Lower lobe of right lung (tissue), 2 donors: Measurements from ENCODE around the gene IFI16. TPM values are rescaled to one million over a fixed set of nuclear protein-coding genes. Genes with fewer than 3 reads are reported as not detected.
"Not testable (repeated sequence)": the region's sequence is repeated elsewhere in the genome, so short reads cannot be mapped to it uniquely, and the experiment has no call there.

Experiments used
- ATAC-seq, 2 donors: fragments of 200-7000 bp; cut with Tn5 transposase; one replicate each; pipeline ENCODE4 v1.9.1; 2020 to 2022; ENCODE audit warnings: mild to moderate bottlenecking in 2 of 2, moderate library complexity in 2 of 2
- DNase-seq: peaks from one replicate; pipeline ENCODE4 v3.0.0-alpha.2; 2020
- H3K27ac ChIP-seq: fragments of 200-600 bp; one replicate; pipeline ENCODE4 v1.8.0; 2022
- H3K27me3 ChIP-seq: fragments of 200-600 bp; one replicate; pipeline ENCODE4 v1.8.0; 2022; ENCODE audit warnings: low read depth
- H3K36me3 ChIP-seq: fragments of 200-600 bp; one replicate; pipeline ENCODE4 v1.8.0; 2022; ENCODE audit warnings: mild to moderate bottlenecking
- H3K4me1 ChIP-seq: fragments of 200-600 bp; one replicate; pipeline ENCODE4 v1.8.0; 2022
- H3K4me3 ChIP-seq: fragments of 200-600 bp; one replicate; pipeline ENCODE4 v1.8.0; 2022; ENCODE audit warnings: mild to moderate bottlenecking
- H3K9me3 ChIP-seq: fragments of 200-600 bp; one replicate; pipeline ENCODE4 v1.8.0; 2022
- intact Hi-C: fragments of 100-400 bp; cut with DNase I; formaldehyde crosslinking; loops from one replicate; pipeline ENCODE4 v1.11.0; 2022
- total RNA-seq: library from RNA; stranded (reverse); fragmentation: NEBNext Ultra II Directional; extraction: Animal tissue kit (Norgen Biotek cat#: 25700); gene quantifications from one replicate; pipeline ENCODE4 v1.2.1, GENCODE V29; 2021
- TF ChIP-seq, protein P1 (sequence below): fragments of 200-600 bp; IDR thresholded peaks from one replicate; pipeline ENCODE4 v1.8.0; 2022; ENCODE audit warnings: antibody characterized with exemption, mild to moderate bottlenecking
- donor health status: DM: no; HTN: yes; CAD: no; lungs with severe emphysema.

The IFI16 gene
- total RNA-seq, 1 donor from 2014 or later, result 102 TPM

DNA sequence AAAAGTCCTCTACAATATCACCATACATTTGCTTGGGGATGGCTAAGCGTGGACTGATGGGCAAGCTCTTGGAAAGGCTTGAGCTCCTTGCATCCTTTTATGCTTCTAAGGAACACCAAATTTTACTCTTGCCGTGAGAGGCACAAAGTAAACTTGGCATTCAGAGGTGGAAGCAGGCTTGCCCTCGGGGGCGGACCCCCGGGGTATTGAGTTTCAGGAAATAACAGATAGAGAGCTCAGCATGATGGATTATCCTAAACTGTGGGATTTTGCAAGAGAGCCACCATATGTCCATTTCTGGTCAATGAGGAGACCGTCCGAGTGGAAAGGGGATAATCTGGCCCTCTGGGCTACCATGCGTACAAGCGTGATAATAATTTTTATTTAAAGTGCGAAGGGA, 14.0 kb downstream of the IFI16 start:
- intact Hi-C loops, result no loop called here
- no peak overlapping the region for H3K4me3 ChIP-seq
- no peaks in the 10 kb centered on the region for H3K9me3 ChIP-seq
- H3K27me3 ChIP-seq, result no peaks in the 10 kb centered on the region
- no peak overlapping the region for H3K27ac ChIP-seq
- peaks cover 29% of the 10 kb centered on the region for H3K4me1 ChIP-seq
- TF ChIP-seq, protein P1, sequence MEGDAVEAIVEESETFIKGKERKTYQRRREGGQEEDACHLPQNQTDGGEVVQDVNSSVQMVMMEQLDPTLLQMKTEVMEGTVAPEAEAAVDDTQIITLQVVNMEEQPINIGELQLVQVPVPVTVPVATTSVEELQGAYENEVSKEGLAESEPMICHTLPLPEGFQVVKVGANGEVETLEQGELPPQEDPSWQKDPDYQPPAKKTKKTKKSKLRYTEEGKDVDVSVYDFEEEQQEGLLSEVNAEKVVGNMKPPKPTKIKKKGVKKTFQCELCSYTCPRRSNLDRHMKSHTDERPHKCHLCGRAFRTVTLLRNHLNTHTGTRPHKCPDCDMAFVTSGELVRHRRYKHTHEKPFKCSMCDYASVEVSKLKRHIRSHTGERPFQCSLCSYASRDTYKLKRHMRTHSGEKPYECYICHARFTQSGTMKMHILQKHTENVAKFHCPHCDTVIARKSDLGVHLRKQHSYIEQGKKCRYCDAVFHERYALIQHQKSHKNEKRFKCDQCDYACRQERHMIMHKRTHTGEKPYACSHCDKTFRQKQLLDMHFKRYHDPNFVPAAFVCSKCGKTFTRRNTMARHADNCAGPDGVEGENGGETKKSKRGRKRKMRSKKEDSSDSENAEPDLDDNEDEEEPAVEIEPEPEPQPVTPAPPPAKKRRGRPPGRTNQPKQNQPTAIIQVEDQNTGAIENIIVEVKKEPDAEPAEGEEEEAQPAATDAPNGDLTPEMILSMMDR, result no peak
- no peak for DNase-seq
- ATAC-seq, result no peak
- peaks cover 71% of the 10 kb centered on the region for H3K36me3 ChIP-seq

DNA sequence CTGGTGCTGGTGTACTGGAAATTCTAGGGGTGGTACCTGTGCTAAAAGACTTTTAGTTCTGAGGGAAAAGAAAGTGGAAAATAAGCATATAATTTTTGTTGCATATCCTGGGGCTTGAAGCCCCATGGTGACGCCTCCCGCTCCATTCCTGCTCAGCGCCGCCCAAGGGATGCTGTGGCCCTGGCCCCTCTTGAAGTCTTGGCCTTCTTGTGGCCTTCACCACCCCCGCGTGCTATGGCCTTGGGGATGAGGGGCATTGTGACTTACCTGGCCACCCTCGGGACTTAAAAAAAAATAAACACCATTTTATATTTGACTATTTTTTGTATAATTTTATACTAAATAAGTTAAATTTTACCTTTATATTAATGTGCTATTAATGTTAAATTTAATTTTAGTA, 15.3 kb downstream of the IFI16 start:
- ATAC-seq (no peak), DNase-seq (no peak)
- Histone ChIP-seq H3K27ac (no peak overlapping the region), H3K36me3 (peaks cover 69% of the 10 kb centered on the region), H3K4me3 (no peak overlapping the region), H3K4me1 (peaks cover 30% of the 10 kb centered on the region), H3K9me3 (no peaks in the 10 kb centered on the region), H3K27me3 (no peaks in the 10 kb centered on the region)
- intact Hi-C loops, result no loop called here
- TF ChIP-seq, protein P1, result no peak

DNA sequence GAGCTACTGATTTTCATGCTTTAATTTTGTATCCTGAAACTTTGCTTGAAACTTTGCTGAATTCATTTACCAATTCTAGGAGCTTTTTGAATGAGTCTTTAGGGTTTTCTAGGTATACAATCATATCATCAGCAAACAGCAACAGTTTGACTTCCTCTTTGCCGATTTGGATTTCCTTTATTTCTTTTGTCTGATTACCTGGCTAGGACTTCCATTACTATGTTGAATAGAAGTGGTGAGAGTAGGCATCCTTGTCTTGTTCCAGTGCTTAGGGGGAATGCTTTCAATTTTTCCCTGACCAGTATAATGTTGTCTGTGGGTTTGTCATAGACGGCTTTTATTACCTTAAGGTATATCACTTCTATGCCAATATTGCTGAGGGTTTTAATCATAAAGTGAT, 17.1 kb downstream of the IFI16 start:
- peaks cover 69% of the 10 kb centered on the region for H3K36me3 ChIP-seq

GRCh38 chr1:159030311-159030710, 20.6 kb downstream of the IFI16 start:
- DNase-seq (no peak), ATAC-seq (no peak)
- TF ChIP-seq, protein P1, result no peak
- no peak overlapping the region for H3K27ac ChIP-seq
- peaks cover 72% of the 10 kb centered on the region for H3K36me3 ChIP-seq
- H3K9me3 ChIP-seq, result no peaks in the 10 kb centered on the region
- peaks cover 22% of the 10 kb centered on the region for H3K4me1 ChIP-seq
- intact Hi-C loops, result no loop called here
- no peak overlapping the region for H3K4me3 ChIP-seq
- H3K27me3 ChIP-seq, result no peaks in the 10 kb centered on the region

More for the DNA sequence above, 17.1 kb downstream of the IFI16 start:
- H3K9me3 ChIP-seq, H3K4me3 ChIP-seq, H3K27me3 ChIP-seq, intact Hi-C loops, H3K27ac ChIP-seq, DNase-seq, ATAC-seq: not testable (repeated sequence)
- H3K4me1 ChIP-seq, result peaks cover 29% of the 10 kb centered on the region

DNA sequence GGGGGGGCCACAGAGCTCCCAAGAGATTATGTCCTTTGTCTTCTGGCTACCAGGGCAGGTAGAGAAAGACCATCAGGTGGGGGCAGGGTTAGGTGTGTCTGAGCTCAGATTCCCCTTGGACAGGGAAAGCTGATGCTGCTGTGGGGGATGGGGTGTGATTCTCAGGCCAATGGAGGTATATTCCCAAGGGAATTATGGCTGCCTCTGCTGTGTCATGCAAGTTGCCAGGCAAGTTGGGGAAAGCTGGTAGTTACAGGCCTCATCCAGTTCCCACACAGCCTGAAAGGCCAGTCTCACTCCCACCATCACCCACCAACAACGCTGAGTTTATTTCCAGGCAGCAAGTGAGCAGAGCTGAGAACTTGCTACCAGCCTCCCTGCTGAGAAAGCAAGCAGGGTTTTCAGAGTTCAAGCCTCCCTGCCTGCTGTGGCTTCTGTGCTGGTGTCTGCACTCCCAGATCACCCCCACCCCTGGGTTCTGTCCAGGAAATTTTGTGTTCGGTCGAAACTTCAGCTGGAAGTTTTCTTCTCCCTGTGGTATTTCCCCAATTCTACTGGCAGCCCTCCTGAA, 21.3 kb downstream of the IFI16 start:
- peaks cover 22% of the 10 kb centered on the region for H3K4me1 ChIP-seq
- H3K4me3 ChIP-seq, result no peak overlapping the region
- TF ChIP-seq, protein P1, result no peak
- peaks cover 72% of the 10 kb centered on the region for H3K36me3 ChIP-seq
- H3K9me3 ChIP-seq, result no peaks in the 10 kb centered on the region
- H3K27me3 ChIP-seq, result no peaks in the 10 kb centered on the region
- DNase-seq (no peak), ATAC-seq (no peak)
- no peak overlapping the region for H3K27ac ChIP-seq
- intact Hi-C loops, result no loop called here

- DNase-seq, result no peak
- TF ChIP-seq, protein P1, result no peak
- intact Hi-C loops, result no loop called here
- peaks cover 95% of the 10 kb centered on the region for H3K36me3 ChIP-seq
- H3K9me3 ChIP-seq, result no peaks in the 10 kb centered on the region
- no peak overlapping the region for H3K4me3 ChIP-seq
- ATAC-seq, result no peak
- no peaks in the 10 kb centered on the region for H3K4me1 ChIP-seq
- H3K27ac ChIP-seq, result no peak overlapping the region
- no peaks in the 10 kb centered on the region for H3K27me3 ChIP-seq
Observed at GRCh38 chr1:159040206-159040605, 30.5 kb downstream of the IFI16 start.
